ENCODE results near the gene EZH2. TPM values are rescaled to one million over a fixed set of nuclear protein-coding genes. Genes with fewer than 3 reads are reported as not detected.

EZH2 gene
- total RNA-seq, 4 donors from 2014 or later = 1.0 to 3.7 (median 1.7) TPM

DNA sequence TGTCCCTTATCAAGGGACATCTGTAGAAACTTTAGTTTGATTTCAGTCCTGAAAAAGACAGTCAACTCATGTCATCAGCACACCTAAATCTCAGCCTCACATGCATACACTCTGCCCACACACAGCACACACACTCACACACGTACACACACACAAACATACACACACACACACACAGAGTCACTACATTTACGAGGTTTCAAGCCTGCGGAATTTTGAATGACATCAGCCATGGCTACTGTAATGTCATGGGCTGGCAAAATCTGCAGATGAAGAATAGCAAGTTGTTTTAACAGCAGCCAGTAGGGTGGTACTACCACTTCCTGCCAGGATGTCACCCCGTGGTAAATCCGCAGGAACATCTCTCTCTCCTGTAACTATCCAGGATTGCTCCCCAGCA lies 37.1 kb upstream of the EZH2 start:
- Histone ChIP-seq H3K4me3 (no peak overlapping the region), H3K27me3 (no peaks in the 10 kb centered on the region), H3K36me3 (no peaks in the 10 kb centered on the region), H3K9me3 (no peaks in the 10 kb centered on the region), H3K4me1 (no peaks in the 10 kb centered on the region), H3K27ac (no peak overlapping the region)
- no peak for DNase-seq
- in situ Hi-C loops (cut with MboI; ENCODE audit: low sequenced_read_pairs in 4 of 4) (no loop called here), intact Hi-C loops (cut with DNase I; ENCODE audit: low total_unique reads) (no loop called here)
- TF ChIP-seq CTCF (IDR thresholded peaks at IDR 0.05 in 4 of 5, conservative IDR thresholded peaks at IDR 0.05 in 1 of 5) = no peak
- ATAC-seq = no peak

GRCh38 chr7:148919859-148920258 lies 35.8 kb upstream of the EZH2 start:
- Histone ChIP-seq H3K9me3 (no peaks in the 10 kb centered on the region), H3K27ac (no peak overlapping the region), H3K4me3 (no peak overlapping the region), H3K27me3 (no peaks in the 10 kb centered on the region), H3K36me3 (no peaks in the 10 kb centered on the region), H3K4me1 (no peaks in the 10 kb centered on the region)
- intact Hi-C loops (cut with DNase I; ENCODE audit: low total_unique reads) = no loop called here
- in situ Hi-C loops (cut with MboI; ENCODE audit: low sequenced_read_pairs in 4 of 4) = no loop called here
- TF ChIP-seq CTCF (IDR thresholded peaks at IDR 0.05 in 4 of 5, conservative IDR thresholded peaks at IDR 0.05 in 1 of 5) (no peak), POLR2A (IDR thresholded peaks at IDR 0.05) (no peak)
- DNase-seq (no peak), ATAC-seq (no peak)

- intact Hi-C loops (cut with DNase I; ENCODE audit: low total_unique reads) = no loop called here
- no peak for DNase-seq
- H3K9me3 ChIP-seq = no peaks in the 10 kb centered on the region
- H3K4me1 ChIP-seq = no peaks in the 10 kb centered on the region
- H3K4me3 ChIP-seq = no peak overlapping the region
- in situ Hi-C loops (cut with MboI; ENCODE audit: low sequenced_read_pairs in 4 of 4) = no loop called here
- no peak for TF ChIP-seq CTCF (IDR thresholded peaks at IDR 0.05 in 4 of 5, conservative IDR thresholded peaks at IDR 0.05 in 1 of 5)
- no peak for TF ChIP-seq POLR2A (IDR thresholded peaks at IDR 0.05)
- no peaks in the 10 kb centered on the region for H3K27me3 ChIP-seq
- no peak for ATAC-seq
- H3K36me3 ChIP-seq = no peaks in the 10 kb centered on the region
- no peak overlapping the region for H3K27ac ChIP-seq
These were observed 34.0 kb upstream of the EZH2 start for GRCh38 chr7:148918058-148918596.

DNA sequence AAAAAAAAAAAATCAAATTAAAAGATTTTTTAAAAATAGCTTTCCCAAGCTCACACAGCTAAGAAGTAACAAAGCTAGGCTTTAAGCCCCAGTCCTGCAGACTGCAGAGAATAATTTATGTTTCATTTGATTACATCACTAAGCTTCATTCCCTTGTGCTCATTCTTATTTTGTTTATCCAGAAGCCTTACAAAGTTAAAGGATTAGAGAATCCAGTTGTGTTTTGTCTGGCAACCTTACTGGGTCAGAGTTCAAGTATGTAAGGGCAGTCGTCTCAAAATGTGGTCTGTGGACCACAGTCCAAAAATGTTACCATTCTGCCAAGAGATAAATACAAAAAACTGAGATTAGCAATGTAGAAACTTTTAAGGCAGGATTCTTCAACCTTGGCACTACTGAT lies 32.1 kb upstream of the EZH2 start:
- in situ Hi-C loops (cut with MboI; ENCODE audit: low sequenced_read_pairs in 4 of 4) = no loop called here
- Histone ChIP-seq H3K27ac (no peak overlapping the region), H3K27me3 (no peaks in the 10 kb centered on the region), H3K4me1 (no peaks in the 10 kb centered on the region), H3K36me3 (no peaks in the 10 kb centered on the region), H3K9me3 (no peaks in the 10 kb centered on the region), H3K4me3 (no peak overlapping the region)
- no peak for TF ChIP-seq CTCF (IDR thresholded peaks at IDR 0.05 in 4 of 5, conservative IDR thresholded peaks at IDR 0.05 in 1 of 5)
- TF ChIP-seq POLR2A (IDR thresholded peaks at IDR 0.05) = no peak
- intact Hi-C loops (cut with DNase I; ENCODE audit: low total_unique reads) = no loop called here
- DNase-seq (no peak), ATAC-seq (no peak)

GRCh38 chr7:148915211-148915610 lies 31.1 kb upstream of the EZH2 start:
- Histone ChIP-seq H3K4me3 (no peak overlapping the region), H3K4me1 (no peaks in the 10 kb centered on the region), H3K27ac (no peak overlapping the region), H3K27me3 (peaks cover 0 to 5% (median 0%) of the 10 kb centered on the region in 3 donors), H3K36me3 (no peaks in the 10 kb centered on the region), H3K9me3 (no peaks in the 10 kb centered on the region)
- no peak for DNase-seq
- in situ Hi-C loops (cut with MboI; ENCODE audit: low sequenced_read_pairs in 4 of 4) = no loop called here
- no peak for ATAC-seq
- TF ChIP-seq CTCF (IDR thresholded peaks at IDR 0.05 in 4 of 5, conservative IDR thresholded peaks at IDR 0.05 in 1 of 5) (no peak), POLR2A (IDR thresholded peaks at IDR 0.05) (no peak)
- intact Hi-C loops (cut with DNase I; ENCODE audit: low total_unique reads) = no loop called here
